Activated T-helper 1 cell treated with Interleukin-2 at 50 U/mL for 16 hours (primary cell): ENCODE data around the gene CIAO2A.

ENCODE experiments used
- DNase-seq: peaks from one replicate; pipeline ENCODE4 v3.0.0-alpha.2; 2020; ENCODE audit warnings: low read depth

Gene CIAO2A

DNA sequence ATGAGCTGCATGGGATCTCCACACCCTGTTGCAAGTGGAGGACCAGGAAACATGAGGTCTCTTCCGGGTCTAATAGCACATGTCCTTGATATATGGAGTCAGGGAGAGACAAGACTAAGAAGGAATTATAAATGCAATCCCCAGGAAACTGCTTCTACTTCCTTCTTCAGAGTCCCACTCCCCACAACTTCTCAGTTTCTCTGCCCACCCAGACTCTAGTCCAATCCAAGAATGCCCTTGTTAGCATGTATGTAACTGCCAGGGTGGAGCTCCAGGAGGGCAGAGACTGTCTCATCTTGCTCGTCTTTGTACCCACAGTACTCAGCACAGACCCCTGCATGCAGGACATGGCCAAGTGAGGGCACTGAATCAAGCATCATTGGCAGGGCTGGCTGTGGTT, 55.7 kb downstream of the CIAO2A start:
- no peak for DNase-seq

GRCh38 chr15:64037116-64037515, 56.5 kb downstream of the CIAO2A start:
- DNase-seq = no peak

- no peak for DNase-seq
Measured at GRCh38 chr15:64035525-64035924, 58.1 kb downstream of the CIAO2A start.

DNA sequence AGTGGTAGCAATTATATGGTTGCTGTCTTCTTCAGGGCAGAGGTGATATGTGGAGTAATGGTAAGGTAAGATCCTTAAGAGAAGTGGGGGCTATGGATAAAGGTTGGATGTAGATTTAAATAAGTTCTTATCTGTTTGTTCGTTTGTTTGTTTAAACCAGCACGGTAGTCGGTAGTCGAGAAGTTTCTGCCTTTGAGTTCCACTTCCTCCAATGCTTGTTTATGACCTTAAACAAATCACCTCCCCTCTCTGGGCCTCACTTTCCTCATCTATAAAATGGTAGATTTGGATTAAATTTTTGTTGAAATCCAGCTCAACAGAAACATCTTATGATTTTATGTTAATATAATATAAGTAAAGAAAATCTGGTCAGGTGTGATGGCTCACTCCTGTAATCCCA, 59.1 kb downstream of the CIAO2A start:
- DNase-seq = no peak

- DNase-seq = no peak
Measured at GRCh38 chr15:64032329-64032728, 61.3 kb downstream of the CIAO2A start.

GRCh38 chr15:64030123-64030522, 63.5 kb downstream of the CIAO2A start:
- DNase-seq = no peak

- no peak for DNase-seq
Measured at GRCh38 chr15:64029633-64030032, 64.0 kb downstream of the CIAO2A start.

GRCh38 chr15:64029110-64029509, 64.5 kb downstream of the CIAO2A start:
- no peak for DNase-seq

DNA sequence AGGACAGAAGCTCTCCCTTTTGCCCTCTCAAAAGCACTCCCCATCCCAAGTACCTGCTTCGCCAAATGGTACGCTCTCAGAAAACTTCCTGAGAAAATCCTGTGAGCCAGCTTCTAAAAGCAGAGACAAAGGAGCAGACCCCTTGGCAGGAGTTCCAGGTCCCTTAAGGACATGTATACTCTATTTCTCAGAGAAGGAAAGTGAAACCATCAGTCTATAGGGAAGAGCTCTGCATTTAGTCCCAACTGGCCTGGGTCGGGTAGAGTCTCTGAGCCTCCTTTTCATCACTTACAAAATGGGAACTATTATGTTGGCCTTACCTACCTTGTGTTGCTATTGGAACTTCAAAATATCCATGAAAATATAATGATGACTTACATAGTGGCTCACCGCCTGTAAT, 67.0 kb downstream of the CIAO2A start:
- no peak for DNase-seq

DNA sequence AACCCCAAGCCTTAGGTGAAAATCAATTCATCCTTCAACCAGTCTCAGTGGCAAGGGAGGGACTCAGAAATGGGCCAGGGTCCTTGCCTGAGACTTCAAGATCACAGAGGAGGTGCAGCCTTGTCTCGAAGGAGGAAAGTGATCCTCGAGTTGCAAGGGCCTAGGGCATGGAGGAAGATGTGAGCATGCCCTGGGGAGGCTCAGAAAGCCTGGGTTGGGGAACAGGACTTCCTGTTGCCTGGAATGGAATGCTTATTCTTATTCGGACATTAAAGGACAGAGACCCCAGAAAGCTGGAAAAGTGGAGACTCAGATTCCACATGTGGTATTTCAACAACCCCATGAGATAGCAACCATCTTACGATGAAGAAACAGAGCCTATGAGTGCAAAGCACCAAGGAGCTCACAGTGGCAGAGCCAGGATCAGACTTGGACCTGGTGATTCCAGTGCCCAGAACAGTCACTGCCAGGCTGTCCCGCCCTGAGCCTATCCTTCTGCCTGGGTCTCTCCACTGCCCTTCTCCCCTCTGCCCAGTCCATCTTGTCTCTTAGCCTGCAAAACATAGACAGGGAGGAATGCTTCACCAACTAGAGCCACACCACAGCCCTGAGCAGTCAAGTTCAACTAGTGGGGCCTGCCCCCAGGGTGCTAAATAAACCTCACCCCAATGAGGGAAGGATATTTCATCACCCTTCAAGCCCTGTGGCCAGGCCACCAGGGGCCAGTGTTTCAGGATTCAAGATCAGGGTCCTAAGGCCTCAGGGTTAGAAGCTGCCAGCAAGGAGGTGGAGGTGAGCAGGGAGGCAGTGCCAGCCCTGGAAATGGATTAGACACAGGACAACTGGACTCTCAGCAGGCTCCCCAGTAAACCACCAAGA, 69.2 kb downstream of the CIAO2A start:
- no peak for DNase-seq

DNA sequence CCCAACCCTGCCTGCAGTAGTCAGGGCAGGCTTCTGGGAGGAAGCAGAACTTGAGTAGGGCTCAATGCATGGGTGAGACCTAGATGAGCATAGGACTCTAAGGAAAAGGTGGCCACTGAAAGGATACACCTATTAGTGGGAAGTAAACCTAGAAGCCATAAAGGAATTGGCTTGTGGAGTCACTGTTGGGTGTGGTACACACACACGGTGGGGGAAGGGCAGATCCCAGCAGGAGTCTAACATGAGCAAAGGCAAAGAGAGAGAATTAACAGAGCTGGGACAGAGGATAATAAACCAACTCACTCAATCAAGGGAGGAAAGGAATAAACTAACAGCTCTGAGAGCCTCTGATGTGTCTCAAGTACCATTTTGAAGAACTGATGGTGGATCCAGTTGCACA, 70.4 kb downstream of the CIAO2A start:
- no peak for DNase-seq

DNA sequence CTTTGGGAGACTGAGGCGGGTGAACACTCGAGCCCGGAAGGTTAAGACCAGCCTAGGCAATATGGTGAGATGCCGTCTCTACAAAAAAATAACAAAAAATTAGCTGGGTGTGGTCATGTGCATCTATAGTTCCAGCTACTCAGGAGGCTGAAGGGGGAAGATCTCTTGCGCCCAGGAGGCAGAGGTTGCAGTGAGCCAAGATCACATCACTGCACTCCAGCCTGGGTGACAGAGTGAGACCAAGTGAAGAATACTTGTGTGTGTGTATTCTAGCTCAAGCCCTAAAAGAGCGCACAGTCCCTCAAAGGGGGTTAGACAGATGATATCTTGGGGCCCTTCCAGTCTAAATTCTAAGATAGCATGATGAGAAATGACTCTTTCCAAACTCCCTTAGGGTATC, 71.1 kb downstream of the CIAO2A start:
- DNase-seq = no peak
